Aorta (tissue), 5 donors: ENCODE measurements around the gene EMP1. TPM values are rescaled to one million over a fixed set of nuclear protein-coding genes. Genes with fewer than 3 reads are reported as not detected.

Source experiments
- ATAC-seq: fragments of 200-7000 bp; cut with Tn5 transposase; one replicate; pipeline ENCODE4 v1.9.1; 2022; ENCODE audit warnings: moderate library complexity; ENCODE audit not compliant: low FRiP score
- DNase-seq, 2 donors: peaks; one replicate each; pipeline ENCODE4 v3.0.0-alpha.2; 2020
- H3K27ac ChIP-seq, 2 donors: one replicate each; pipeline ENCODE4 v1.5.1; 2013; ENCODE audit warnings: low read length in 2 of 2, mild to moderate bottlenecking in 2 of 2, moderate library complexity in 2 of 2, control low read depth in 1 of 2, inconsistent platforms in 1 of 2, low read depth in 1 of 2
- H3K27me3 ChIP-seq, 2 donors: one replicate each; pipeline ENCODE4 v1.6.1; 2013; ENCODE audit warnings: control low read depth in 1 of 2, low read length in 1 of 2, mild to moderate bottlenecking in 1 of 2, moderate library complexity in 1 of 2; ENCODE audit not compliant: insufficient read depth in 2 of 2, control insufficient read depth in 1 of 2
- H3K36me3 ChIP-seq, 2 donors: one replicate each; pipeline ENCODE4 v1.6.1; 2013; ENCODE audit warnings: control low read depth in 1 of 2, low read length in 1 of 2, mild to moderate bottlenecking in 1 of 2; ENCODE audit not compliant: insufficient read depth in 2 of 2, control insufficient read depth in 1 of 2
- H3K4me1 ChIP-seq, 2 donors: one replicate each; pipeline ENCODE4 v1.6.1; 2013; ENCODE audit warnings: low read length in 2 of 2, control low read depth in 1 of 2, mild to moderate bottlenecking in 1 of 2, moderate library complexity in 1 of 2; ENCODE audit not compliant: insufficient read depth in 2 of 2, control insufficient read depth in 1 of 2
- H3K4me3 ChIP-seq, 2 donors: one replicate each; pipeline ENCODE4 v1.5.1; 2013; ENCODE audit warnings: low read length in 2 of 2, control low read depth in 1 of 2, mild to moderate bottlenecking in 1 of 2
- H3K9me3 ChIP-seq: one replicate; pipeline ENCODE4 v1.6.1; 2013; ENCODE audit warnings: mild to moderate bottlenecking, low read length; ENCODE audit not compliant: control insufficient read depth
- WGBS, 2 donors: extraction: QIAGEN DNeasy Blood & Tissue Kit; methylation state at CpG; one replicate each; pipeline ENCODE4 v1.1.7; 2013; 5-methylcytosine and 5-hydroxymethylcytosine counted together
- intact Hi-C, 2 donors: fragments of 100-400 bp; cut with DNase I; formaldehyde crosslinking; loops; one replicate each; pipeline versions ENCODE4 v1.14.2 to v1.15.0; 2022
- polyA plus RNA-seq, 2 donors: library from polyadenylated mRNA; stranded (reverse); fragments of 200-250 nt; gene quantifications; one replicate each; pipeline ENCODE4 v1.2.3, GENCODE V29; 2013
- total RNA-seq, 2 donors: library from RNA; stranded (reverse); fragmentation: NEBNext Ultra II Directional; extraction: Animal tissue kit (Norgen Biotek cat#: 25700); gene quantifications; one replicate each; pipeline ENCODE4 v1.2.1, GENCODE V29; 2021
- donor health status: healthy with polysubstance abuse.
- donor health status: Bipolar disorder and iron deficiency.
- donor health status: DM: no; HTN: no; CAD: no.
- donor health status: DM: no; HTN: no; CAD: no.
- donor health status: DM: yes; HTN: yes; CAD: no.

EMP1 gene
- total and polyA plus RNA-seq, 4 donors: 32.6 to 594 (median 316) TPM

GRCh38 chr12:13169272-13169671 lies 27.3 kb upstream of the EMP1 start:
- peaks cover 2% of the 10 kb centered on the region for H3K9me3 ChIP-seq
- H3K27me3 ChIP-seq: no peaks in the 10 kb centered on the region
- peaks cover 0 to 3% of the 10 kb centered on the region in 2 donors for H3K4me1 ChIP-seq
- DNase-seq: no peak
- intact Hi-C loops: no loop called here
- no peak overlapping the region for H3K4me3 ChIP-seq
- no peak overlapping the region for H3K27ac ChIP-seq
- H3K36me3 ChIP-seq: no peaks in the 10 kb centered on the region
- ATAC-seq: no peak
- WGBS, 2 donors: 65 to 67% methylated on average over 1 of the region's 1 CpG

GRCh38 chr12:13170892-13171490 lies 25.5 kb upstream of the EMP1 start:
- Histone ChIP-seq H3K4me1 (no peaks in the 10 kb centered on the region), H3K27ac (no peak overlapping the region), H3K27me3 (no peaks in the 10 kb centered on the region), H3K4me3 (no peak overlapping the region), H3K9me3 (peaks cover 2% of the 10 kb centered on the region), H3K36me3 (no peaks in the 10 kb centered on the region)
- no peak for ATAC-seq
- no peak for DNase-seq
- intact Hi-C loops: no loop called here
- 83 to 87% methylated on average over 4 of the region's 4 CpGs for WGBS, 2 donors

- ATAC-seq (peak; percentile 46), DNase-seq (no peak)
- H3K27me3 ChIP-seq: no peaks in the 10 kb centered on the region
- H3K4me1 ChIP-seq: no peaks in the 10 kb centered on the region
- no peak overlapping the region for H3K27ac ChIP-seq
- 86 to 87% methylated on average over 14 of the region's 14 CpGs for WGBS, 2 donors
- H3K36me3 ChIP-seq: no peaks in the 10 kb centered on the region
- H3K9me3 ChIP-seq: peaks cover 2% of the 10 kb centered on the region
- intact Hi-C loops: no loop called here
- H3K4me3 ChIP-seq: no peak overlapping the region
These were observed 24.3 kb upstream of the EMP1 start for GRCh38 chr12:13171921-13172859.

- intact Hi-C loops: no loop called here
- DNase-seq (peak; percentile 83 to 86), ATAC-seq (peak; percentile 89)
- no peak overlapping the region for H3K27ac ChIP-seq
- 65 to 77% methylated on average over 12 of the region's 12 CpGs for WGBS, 2 donors
- no peaks in the 10 kb centered on the region for H3K9me3 ChIP-seq
- H3K4me1 ChIP-seq: no peaks in the 10 kb centered on the region
- no peaks in the 10 kb centered on the region for H3K36me3 ChIP-seq
- H3K4me3 ChIP-seq: no peak overlapping the region
- H3K27me3 ChIP-seq: no peaks in the 10 kb centered on the region
These were observed 23.3 kb upstream of the EMP1 start for GRCh38 chr12:13173012-13173932.

GRCh38 chr12:13175499-13175898 lies 21.0 kb upstream of the EMP1 start:
- H3K27ac ChIP-seq: no peak overlapping the region
- WGBS, 2 donors: 78% methylated on average over 4 of the region's 4 CpGs
- DNase-seq: no peak
- no peaks in the 10 kb centered on the region for H3K4me1 ChIP-seq
- ATAC-seq: no peak
- no peaks in the 10 kb centered on the region for H3K9me3 ChIP-seq
- H3K4me3 ChIP-seq: no peak overlapping the region
- intact Hi-C loops: no loop called here
- H3K27me3 ChIP-seq: no peaks in the 10 kb centered on the region
- no peaks in the 10 kb centered on the region for H3K36me3 ChIP-seq

- Histone ChIP-seq H3K4me3 (no peak overlapping the region), H3K4me1 (no peaks in the 10 kb centered on the region), H3K9me3 (no peaks in the 10 kb centered on the region), H3K27me3 (no peaks in the 10 kb centered on the region), H3K36me3 (no peaks in the 10 kb centered on the region), H3K27ac (no peak overlapping the region)
- DNase-seq: no peak
- intact Hi-C loops: no loop called here
- ATAC-seq: no peak
- 93 to 97% methylated on average over 4 of the region's 4 CpGs for WGBS, 2 donors
These were observed 20.3 kb upstream of the EMP1 start for GRCh38 chr12:13176256-13176655.

- 88 to 90% methylated on average over 4 of the region's 4 CpGs for WGBS, 2 donors
- Histone ChIP-seq H3K4me1 (no peaks in the 10 kb centered on the region), H3K27ac (no peak overlapping the region), H3K4me3 (no peak overlapping the region), H3K27me3 (no peaks in the 10 kb centered on the region), H3K9me3 (no peaks in the 10 kb centered on the region), H3K36me3 (no peaks in the 10 kb centered on the region)
- no peak for DNase-seq
- intact Hi-C loops: no loop called here
- no peak for ATAC-seq
These were observed 19.2 kb upstream of the EMP1 start for GRCh38 chr12:13177373-13177772.

GRCh38 chr12:13177906-13178305 lies 18.6 kb upstream of the EMP1 start:
- 87 to 90% methylated on average over 4 of the region's 4 CpGs for WGBS, 2 donors
- H3K36me3 ChIP-seq: no peaks in the 10 kb centered on the region
- DNase-seq: no peak
- H3K4me3 ChIP-seq: no peak overlapping the region
- intact Hi-C loops: no loop called here
- H3K4me1 ChIP-seq: no peaks in the 10 kb centered on the region
- H3K27ac ChIP-seq: no peak overlapping the region
- H3K9me3 ChIP-seq: no peaks in the 10 kb centered on the region
- no peak for ATAC-seq
- H3K27me3 ChIP-seq: no peaks in the 10 kb centered on the region
